ENCODE data around the gene CIAO2B. TPM values are rescaled to one million over a fixed set of nuclear protein-coding genes. Genes with fewer than 3 reads are reported as not detected.

CIAO2B gene
- total RNA-seq, 2 donors from 2014 or later: 23.2 to 102 TPM

DNA sequence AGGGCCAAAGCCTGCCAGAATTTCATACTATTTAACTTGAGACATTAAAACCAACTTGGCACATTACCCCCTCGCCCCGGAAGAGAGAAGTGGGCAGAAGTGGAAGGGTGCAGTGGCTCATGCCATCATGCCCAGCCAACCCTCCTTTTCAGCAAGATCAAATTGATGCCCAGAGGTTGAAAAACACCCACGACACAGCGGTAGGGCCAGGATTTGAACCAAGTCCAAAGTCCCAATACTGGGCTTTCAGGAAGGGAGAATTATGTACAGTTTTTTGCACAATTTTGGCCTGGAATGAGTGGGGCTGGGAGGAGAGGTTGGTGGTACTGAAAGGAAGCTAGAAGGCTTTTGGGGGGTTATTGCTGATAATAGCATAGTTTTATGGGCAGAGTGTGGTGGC lies 42.8 kb downstream of the CIAO2B start:
- no peak for TF ChIP-seq CTCF (IDR thresholded peaks at IDR 0.05)
- Histone ChIP-seq H3K36me3 (no peaks in the 10 kb centered on the region), H3K9me3 (no peaks in the 10 kb centered on the region), H3K27ac (no peak overlapping the region), H3K4me3 (no peak overlapping the region), H3K4me1 (ENCODE audit: control insufficient read depth in 1 of 2, low read depth in 2 of 2) (peaks cover 2 to 17% of the 10 kb centered on the region in 2 donors), H3K27me3 (replicated peaks; ENCODE audit: insufficient read depth) (no peaks in the 10 kb centered on the region)
- DNase-seq (ENCODE audit: low spot score) (no peak), ATAC-seq (ENCODE audit: insufficient number of reproducible peaks, low FRiP score, low read depth) (no peak)

DNA sequence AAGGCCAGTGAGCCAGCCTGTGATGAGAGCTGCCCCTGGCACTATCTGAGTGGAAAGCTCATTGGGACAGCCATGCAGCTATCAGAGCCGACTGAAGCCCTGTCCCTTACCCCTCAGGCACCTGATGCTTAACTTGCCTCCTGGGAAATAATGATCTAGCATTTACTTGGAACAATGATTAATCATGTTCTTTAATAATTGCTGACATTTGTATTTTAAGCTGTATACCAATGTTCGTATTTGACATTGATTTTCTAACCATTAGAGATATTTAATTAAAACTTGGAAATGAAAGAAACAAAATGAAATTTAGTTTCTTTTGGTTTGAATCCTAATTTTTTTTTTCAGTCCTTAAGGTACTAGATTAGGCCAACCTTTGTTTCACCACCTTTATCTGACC lies 43.4 kb downstream of the CIAO2B start:
- Histone ChIP-seq H3K27me3 (replicated peaks; ENCODE audit: insufficient read depth) (no peaks in the 10 kb centered on the region), H3K4me3 (no peak overlapping the region), H3K9me3 (no peaks in the 10 kb centered on the region), H3K36me3 (no peaks in the 10 kb centered on the region), H3K27ac (no peak overlapping the region), H3K4me1 (ENCODE audit: control insufficient read depth in 1 of 2, low read depth in 2 of 2) (peaks cover 0 to 12% of the 10 kb centered on the region in 2 donors)
- ATAC-seq (ENCODE audit: insufficient number of reproducible peaks, low FRiP score, low read depth) (no peak), DNase-seq (ENCODE audit: low spot score) (no peak)
- no peak for TF ChIP-seq CTCF (IDR thresholded peaks at IDR 0.05)

- no peak overlapping the region for H3K4me3 ChIP-seq
- H3K36me3 ChIP-seq: peaks cover 5% of the 10 kb centered on the region
- TF ChIP-seq CTCF (IDR thresholded peaks at IDR 0.05): no peak
- DNase-seq (ENCODE audit: low spot score) (no peak), ATAC-seq (ENCODE audit: insufficient number of reproducible peaks, low FRiP score, low read depth) (no peak)
- peaks cover 0 to 5% of the 10 kb centered on the region in 2 donors for H3K4me1 ChIP-seq (ENCODE audit: control insufficient read depth in 1 of 2, low read depth in 2 of 2)
- no peaks in the 10 kb centered on the region for H3K9me3 ChIP-seq
- H3K27me3 ChIP-seq (replicated peaks; ENCODE audit: insufficient read depth): no peaks in the 10 kb centered on the region
- no peak overlapping the region for H3K27ac ChIP-seq
These were observed 44.6 kb downstream of the CIAO2B start for GRCh38 chr16:66889622-66890021.

- no peak overlapping the region for H3K27ac ChIP-seq
- no peaks in the 10 kb centered on the region for H3K9me3 ChIP-seq
- no peaks in the 10 kb centered on the region for H3K27me3 ChIP-seq (replicated peaks; ENCODE audit: insufficient read depth)
- H3K4me1 ChIP-seq (ENCODE audit: control insufficient read depth in 1 of 2, low read depth in 2 of 2): peaks cover 0 to 5% of the 10 kb centered on the region in 2 donors
- no peak for DNase-seq (ENCODE audit: low spot score)
- H3K36me3 ChIP-seq: peaks cover 5% of the 10 kb centered on the region
- TF ChIP-seq CTCF (IDR thresholded peaks at IDR 0.05): no peak
- no peak overlapping the region for H3K4me3 ChIP-seq
- no peak for ATAC-seq (ENCODE audit: insufficient number of reproducible peaks, low FRiP score, low read depth)
These were observed 45.3 kb downstream of the CIAO2B start for GRCh38 chr16:66888647-66889615.

GRCh38 chr16:66886914-66887313 lies 47.3 kb downstream of the CIAO2B start:
- no peak for ATAC-seq (ENCODE audit: insufficient number of reproducible peaks, low FRiP score, low read depth)
- no peaks in the 10 kb centered on the region for H3K27me3 ChIP-seq (replicated peaks; ENCODE audit: insufficient read depth)

More at GRCh38 chr16:66886914-66887313, 47.3 kb downstream of the CIAO2B start:
- no peak overlapping the region for H3K4me3 ChIP-seq
- no peak for DNase-seq (ENCODE audit: low spot score)
- no peaks in the 10 kb centered on the region for H3K9me3 ChIP-seq
- TF ChIP-seq CTCF (IDR thresholded peaks at IDR 0.05): no peak
- H3K36me3 ChIP-seq: peaks cover 5% of the 10 kb centered on the region
- H3K4me1 ChIP-seq (ENCODE audit: control insufficient read depth in 1 of 2, low read depth in 2 of 2): peaks cover 0 to 8% of the 10 kb centered on the region in 2 donors
- H3K27ac ChIP-seq: no peak overlapping the region

Measured in thoracic aorta (tissue), 2 donors.